NK-92 treated with Interleukin-12 subunit alpha and Interleukin-12 subunit beta, amount 100 ng/mL, for 24 hours (cell line): ENCODE results near the gene ELAVL2.

Experiments
- DNase-seq: peaks from one replicate; lab custom pipeline; 2025; lab: John Stamatoyannopoulos, UW

Gene ELAVL2

DNA sequence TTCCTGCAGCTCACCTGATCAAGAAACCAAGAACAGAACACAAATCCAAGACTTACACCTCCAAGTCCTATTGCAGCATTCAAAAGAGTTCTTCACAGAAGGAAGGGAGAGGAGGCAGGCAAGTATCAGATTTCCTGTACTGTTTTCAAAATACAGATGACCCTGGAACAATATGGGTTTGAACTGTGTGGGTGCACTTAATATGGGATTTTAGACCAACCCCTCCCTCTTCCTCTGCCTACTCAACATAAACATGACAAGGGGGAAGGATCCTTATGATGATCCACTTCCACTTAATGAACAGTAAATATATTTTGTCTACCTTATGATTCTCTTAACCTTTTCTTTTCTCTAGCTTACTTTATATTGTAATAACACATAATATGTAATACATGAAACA is 104.6 kb downstream of the ELAVL2 start:
- DNase-seq: no peak

DNA sequence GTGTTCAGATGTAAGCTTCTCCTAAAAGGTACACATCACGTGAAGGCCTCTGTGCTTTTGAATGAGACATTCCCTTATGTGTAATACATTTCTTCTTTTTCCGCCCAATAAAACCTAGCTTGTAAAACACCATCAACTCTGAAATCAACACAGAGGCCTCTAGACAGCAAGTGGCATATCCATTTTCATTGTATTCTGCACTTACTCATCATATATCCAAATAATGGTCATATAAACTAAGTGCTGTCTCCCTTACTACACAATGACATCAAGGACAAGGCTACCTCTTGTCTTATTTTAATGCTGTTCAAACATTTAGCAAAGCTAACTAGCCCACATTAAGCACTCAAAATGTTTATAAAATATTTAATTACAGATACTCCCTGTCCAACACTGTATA is 108.5 kb downstream of the ELAVL2 start:
- DNase-seq: no peak

GRCh38 chr9:23707249-23707648 is 118.8 kb downstream of the ELAVL2 start:
- DNase-seq: no peak

GRCh38 chr9:23702311-23702922 is 123.6 kb downstream of the ELAVL2 start:
- no peak for DNase-seq

GRCh38 chr9:23701291-23701690 is 124.7 kb downstream of the ELAVL2 start:
- no peak for DNase-seq

GRCh38 chr9:23700359-23700758 is 125.7 kb downstream of the ELAVL2 start:
- no peak for DNase-seq

GRCh38 chr9:23698161-23698560 is 127.9 kb downstream of the ELAVL2 start:
- no peak for DNase-seq

GRCh38 chr9:23695572-23695971 is 130.5 kb downstream of the ELAVL2 start:
- no peak for DNase-seq

DNA sequence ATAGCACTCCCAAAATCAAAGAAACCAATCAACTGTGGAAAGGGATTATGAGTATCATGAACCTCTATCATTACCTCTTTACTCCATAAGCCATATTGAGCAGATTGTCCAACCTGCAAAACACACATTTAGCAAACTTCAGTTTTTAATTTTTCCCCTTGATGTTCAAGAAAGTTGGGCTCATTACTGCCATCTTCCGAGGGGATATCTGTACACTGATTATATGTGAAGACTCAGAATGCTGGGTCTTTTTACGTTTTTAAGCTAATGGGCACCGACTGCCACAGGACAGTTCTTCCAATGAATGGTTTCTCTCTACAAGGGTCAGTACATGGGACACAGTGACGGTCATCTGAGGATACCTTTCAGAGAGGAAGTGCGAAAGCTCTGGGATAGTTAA is 132.7 kb downstream of the ELAVL2 start:
- no peak for DNase-seq

- DNase-seq: no peak
Measured at GRCh38 chr9:23686896-23687295, 139.1 kb downstream of the ELAVL2 start.

DNA sequence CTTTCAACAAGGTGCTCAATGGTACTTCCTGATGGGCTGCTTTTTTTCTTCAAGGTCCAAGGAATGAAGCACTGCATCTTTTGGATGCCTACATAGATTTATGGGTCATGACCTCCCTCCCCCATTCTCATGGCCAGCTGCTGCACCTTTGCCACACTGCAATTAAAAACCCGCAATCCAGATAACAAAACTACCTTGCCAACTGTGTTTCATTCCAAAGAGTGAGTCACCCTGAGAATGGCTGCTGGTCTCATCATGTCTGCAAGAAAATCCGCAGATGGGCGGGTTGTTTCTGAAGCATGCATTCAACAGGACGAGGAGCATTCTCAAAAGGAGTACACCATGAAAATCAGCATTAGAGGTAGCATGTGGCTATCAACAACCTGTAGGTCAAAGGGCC is 139.8 kb downstream of the ELAVL2 start:
- no peak for DNase-seq

GRCh38 chr9:23683611-23684061 is 142.4 kb downstream of the ELAVL2 start:
- no peak for DNase-seq

DNA sequence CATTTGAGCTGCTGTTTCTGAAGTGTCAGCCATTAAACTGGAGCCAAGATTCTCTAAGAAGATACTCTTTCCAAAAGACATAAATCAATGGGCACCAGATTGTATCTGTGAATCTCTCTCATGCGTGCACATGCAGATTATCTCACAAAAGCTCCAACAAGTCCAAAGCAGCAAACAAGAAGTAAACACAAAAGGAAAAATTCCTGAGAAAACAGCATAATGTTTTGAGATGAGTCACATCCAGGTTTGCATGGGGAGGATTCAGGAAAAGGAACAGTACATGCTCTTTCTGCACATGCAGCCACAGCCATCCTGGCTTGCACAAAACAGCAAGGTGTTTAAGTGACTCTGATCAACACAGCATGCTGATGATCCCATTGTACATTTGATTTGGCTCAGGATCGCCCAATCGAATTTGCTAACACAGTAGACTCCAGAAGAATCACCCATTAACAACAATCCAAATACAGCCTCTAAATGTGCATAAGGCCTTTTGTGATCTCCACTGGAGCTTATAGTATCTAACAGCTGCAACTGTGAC is 143.1 kb downstream of the ELAVL2 start:
- no peak for DNase-seq

GRCh38 chr9:23682352-23682751 is 143.7 kb downstream of the ELAVL2 start:
- no peak for DNase-seq

- no peak for DNase-seq
Measured at GRCh38 chr9:23677446-23677845, 148.6 kb downstream of the ELAVL2 start.

GRCh38 chr9:23674016-23674585 is 151.9 kb downstream of the ELAVL2 start:
- no peak for DNase-seq

GRCh38 chr9:23672151-23672550 is 153.9 kb downstream of the ELAVL2 start:
- no peak for DNase-seq

GRCh38 chr9:23669776-23670175 is 156.3 kb downstream of the ELAVL2 start:
- no peak for DNase-seq

DNA sequence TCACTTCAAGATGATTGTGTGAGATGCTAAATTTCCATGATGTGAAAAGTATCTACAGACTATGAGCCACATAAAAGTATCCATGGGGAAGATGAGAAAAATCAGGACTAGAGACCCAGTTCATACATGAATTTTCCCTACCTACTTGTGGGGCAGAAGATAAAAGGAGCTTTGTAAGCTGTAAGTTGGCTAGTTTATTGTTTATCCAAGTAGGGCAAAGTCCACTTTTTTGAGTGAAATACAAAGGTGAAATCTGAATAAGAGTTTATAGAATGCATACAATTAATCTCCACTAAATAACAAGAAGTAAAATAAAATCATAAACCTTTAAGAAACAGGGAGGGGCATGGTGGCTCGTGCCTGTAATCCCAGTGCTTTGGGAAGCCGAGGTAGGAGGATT is 160.4 kb downstream of the ELAVL2 start:
- DNase-seq: no peak

DNA sequence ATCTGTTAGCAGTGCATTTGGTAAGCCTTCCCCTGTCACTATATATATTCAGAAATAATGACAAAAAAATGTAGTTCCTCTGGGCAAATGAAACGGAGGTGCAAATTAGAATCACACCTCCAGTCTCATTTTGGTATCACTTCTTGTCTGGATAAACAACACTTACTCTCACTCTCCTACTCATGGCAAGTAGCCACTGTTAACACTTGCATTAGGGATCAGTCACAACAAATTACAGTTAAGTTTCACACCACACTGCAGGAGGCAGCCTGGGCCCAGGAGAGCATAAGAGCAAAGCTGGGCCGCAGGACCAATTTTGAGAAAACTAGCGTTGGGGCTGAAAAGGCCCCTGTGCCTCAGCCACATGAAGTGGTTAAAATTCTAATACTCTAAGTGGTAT is 161.0 kb downstream of the ELAVL2 start:
- DNase-seq: no peak

DNA sequence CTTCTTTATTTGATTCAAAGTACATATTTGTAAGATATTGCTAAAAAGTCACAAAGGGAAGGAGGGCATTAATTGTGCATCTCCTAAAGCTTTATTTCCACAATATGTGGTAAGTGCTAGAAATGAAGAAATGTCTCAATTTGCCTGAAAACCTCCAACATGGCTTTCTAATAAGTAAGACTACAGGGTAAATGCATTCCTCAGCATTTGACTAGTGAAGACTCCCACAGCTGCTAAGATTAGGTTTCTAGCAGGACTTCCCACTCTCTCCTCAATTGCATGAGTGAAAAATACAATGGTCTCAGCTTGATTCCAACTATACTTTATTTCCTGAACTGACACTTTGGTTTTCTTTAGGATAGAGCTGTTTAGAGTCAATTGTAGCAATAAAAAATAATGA is 162.1 kb downstream of the ELAVL2 start:
- no peak for DNase-seq

DNA sequence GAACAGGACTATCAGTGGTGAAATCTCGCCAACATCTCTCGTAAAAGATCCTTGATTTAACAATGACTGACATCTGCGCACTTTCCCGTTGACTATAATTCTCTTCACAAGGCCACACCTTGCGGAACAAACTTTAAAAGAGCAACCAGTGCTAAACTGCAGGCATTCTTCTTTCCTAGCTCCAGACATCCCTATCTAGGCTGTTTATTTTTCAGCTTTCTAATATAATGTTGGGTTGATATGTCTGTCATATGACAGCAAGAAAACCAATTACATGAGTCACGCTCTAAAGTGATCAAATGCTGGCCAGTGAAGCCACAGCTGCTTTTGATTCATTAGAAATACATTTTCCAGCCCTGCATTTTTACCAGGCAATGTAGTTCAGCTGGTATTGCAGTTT is 162.5 kb downstream of the ELAVL2 start:
- DNase-seq: no peak

DNA sequence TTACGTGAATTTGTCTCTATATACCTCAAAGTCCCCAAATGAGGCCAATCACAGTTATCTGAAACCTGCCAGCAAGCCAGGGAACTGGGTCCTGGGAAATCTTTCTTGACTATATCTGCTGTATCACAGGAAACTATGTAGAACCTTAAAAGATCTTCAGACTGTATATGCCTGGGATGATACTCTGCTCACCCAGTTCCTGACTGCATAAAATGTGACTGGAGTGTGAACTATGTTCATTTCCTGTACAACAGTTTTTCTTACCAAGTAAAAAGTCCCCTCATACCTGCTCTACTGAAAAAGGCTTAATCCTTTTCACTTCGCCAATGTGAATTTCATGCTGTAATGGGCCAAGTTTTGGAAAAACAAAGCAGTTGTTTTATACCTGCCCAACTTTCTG is 162.9 kb downstream of the ELAVL2 start:
- no peak for DNase-seq

- DNase-seq: peak; percentile 6
Measured at GRCh38 chr9:23662320-23662719, 163.7 kb downstream of the ELAVL2 start.
